Measurements from ENCODE around the gene NRROS. TPM values are rescaled to one million over a fixed set of nuclear protein-coding genes. Genes with fewer than 3 reads are reported as not detected.

NRROS gene
- total RNA-seq, 2 donors from 2014 or later: 8.0 to 10.6 TPM

GRCh38 chr3:196708467-196708866 lies 69.0 kb downstream of the NRROS start:
- DNase-seq (ENCODE audit: low spot score): no peak
- intact Hi-C loops (cut with DNase I): no loop called here

Other genes starting within 250 kb of the NRROS start
- gene UBXN7, start 207.3 kb upstream of the NRROS start, total RNA-seq: 10 to 100 TPM; 41.5 to 42.8 TPM
- 10 to 100 TPM; 19.9 to 24.6 TPM for gene RNF168, start 135.9 kb upstream of the NRROS start, total RNA-seq
- not detected for gene SMCO1, start 124.3 kb upstream of the NRROS start, total RNA-seq
- gene WDR53, start 71.1 kb upstream of the NRROS start, total RNA-seq: 10 to 100 TPM in 1 of 2 donors, 1 to 10 TPM in 1; 8.1 to 10.3 TPM
- gene FBXO45, start 71.0 kb upstream of the NRROS start, total RNA-seq: 10 to 100 TPM in 1 of 2 donors, 1 to 10 TPM in 1; 7.5 to 11.3 TPM
- 1 to 10 TPM in 1 of 2 donors, under 1 TPM in 1; 0.69 to 1.3 TPM for gene CEP19, start 72.6 kb downstream of the NRROS start, total RNA-seq
- gene PIGX, start 72.7 kb downstream of the NRROS start, total RNA-seq: 10 to 100 TPM; 23.9 to 24.1 TPM
- gene PAK2, start 100.2 kb downstream of the NRROS start, total RNA-seq: 10 to 100 TPM; 39.7 to 57.9 TPM
- 10 to 100 TPM; 26.5 to 35.9 TPM for gene SENP5, start 228.2 kb downstream of the NRROS start, total RNA-seq

Measured in posterior vena cava (tissue), 2 donors.